ENCODE data around the gene PLEKHN1. TPM values are rescaled to one million over a fixed set of nuclear protein-coding genes. Genes with fewer than 3 reads are reported as not detected.
"Not testable (repeated sequence)": the region's sequence is repeated elsewhere in the genome, so short reads cannot be mapped to it uniquely, and the experiment has no call there.

Gene PLEKHN1
- polyA plus RNA-seq, 1 of the 3 experiments (the other 2 are of a cell fraction), result not detected

GRCh38 chr1:992362-992761, 26.1 kb downstream of the PLEKHN1 start:
- POLR2A ChIA-PET, result no interaction called here
- no peak overlapping the region for H3K4me3 ChIP-seq (ENCODE audit: low read depth in 2 of 2, low read length in 1 of 2)
- no peaks in the 10 kb centered on the region for H3F3A ChIP-seq (replicated peaks; ENCODE audit: insufficient read depth)
- no peak overlapping the region for H3K27ac ChIP-seq (ENCODE audit: low read depth in 2 of 2, low read length in 1 of 2)
- H2AFZ ChIP-seq (ENCODE audit: low read depth), result no peak overlapping the region
- WGBS (ENCODE audit: low lambda C conversion rate), result 73% methylated on average over 7 of the region's 7 CpGs
- H3K9me2 ChIP-seq, result no peaks in the 10 kb centered on the region
- peaks cover 4% of the 10 kb centered on the region; the same call in 1 of the 2 replicates for H3K9me3 ChIP-seq
- no peaks in the 10 kb centered on the region for H3K36me3 ChIP-seq (replicated peaks in 1 of 2; ENCODE audit: control insufficient read depth in 1 of 2, insufficient read depth in 2 of 2, low read length in 1 of 2)
- H3K27me3 ChIP-seq (ENCODE audit: insufficient read depth), result peaks cover 14% of the 10 kb centered on the region; the same call in 1 of the 2 replicates
- CTCF ChIA-PET, result interaction anchor here (0.8 to 13.2 kb wide), 8 partner anchors 9 to 129 kb away, joined by 3 to 246 read pairs (median 5); partner anchors contain the start of gene PERM1
- no peak for DNase-seq
- no peak overlapping the region for H3K4me2 ChIP-seq
- peaks cover 0 to 3% of the 10 kb centered on the region in 2 experiments; a peak in 1 of 4 replicates for H3K4me1 ChIP-seq (ENCODE audit: control insufficient read depth in 1 of 2, insufficient read depth in 2 of 2, low read depth in 1 of 2, low read length in 1 of 2)
- H3K9ac ChIP-seq, result no peak overlapping the region
- H3K79me2 ChIP-seq (ENCODE audit: insufficient read depth), result no peaks in the 10 kb centered on the region
- H4K20me1 ChIP-seq (ENCODE audit: insufficient read depth), result no peaks in the 10 kb centered on the region
- TF ChIP-seq TEAD4 (IDR thresholded peaks at IDR 0.05; ENCODE audit: borderline replicate concordance, insufficient read depth), result no peak
- TF ChIP-seq RAD21 (IDR thresholded peaks at IDR 0.05; ENCODE audit: low read length), result no peak

- Histone ChIP-seq H3K9ac (no peak overlapping the region), H4K20me1 (ENCODE audit: insufficient read depth) (no peaks in the 10 kb centered on the region), H3K4me1 (ENCODE audit: control insufficient read depth in 1 of 2, insufficient read depth in 2 of 2, low read depth in 1 of 2, low read length in 1 of 2) (peaks cover 0 to 3% of the 10 kb centered on the region in 2 experiments; a peak in 1 of 4 replicates), H3K4me2 (no peak overlapping the region), H3K36me3 (replicated peaks in 1 of 2; ENCODE audit: control insufficient read depth in 1 of 2, insufficient read depth in 2 of 2, low read length in 1 of 2) (no peaks in the 10 kb centered on the region), H2AFZ (ENCODE audit: low read depth) (no peak overlapping the region), H3K79me2 (ENCODE audit: insufficient read depth) (no peaks in the 10 kb centered on the region), H3K9me2 (no peaks in the 10 kb centered on the region), H3K27me3 (ENCODE audit: insufficient read depth) (peaks cover 4% of the 10 kb centered on the region; the same call in 1 of the 2 replicates), H3K9me3 (peaks cover 4% of the 10 kb centered on the region; the same call in 1 of the 2 replicates), H3K4me3 (ENCODE audit: low read depth in 2 of 2, low read length in 1 of 2) (no peak overlapping the region), H3F3A (replicated peaks; ENCODE audit: insufficient read depth) (no peaks in the 10 kb centered on the region), H3K27ac (ENCODE audit: low read depth in 2 of 2, low read length in 1 of 2) (no peak overlapping the region)
- WGBS (ENCODE audit: low lambda C conversion rate), result 43% methylated on average over 9 of the region's 15 CpGs
- peak; percentile 15 for DNase-seq
- POLR2A ChIA-PET, result interaction anchor here (0.7 kb wide), 1 partner anchor 26 kb away, joined by 6 read pairs; no protein-coding TSS in a partner anchor
- CTCF ChIA-PET, result interaction anchor here (0.8 to 13.2 kb wide), 6 partner anchors 9 to 71 kb away, joined by 3 to 246 read pairs (median 4); partner anchors contain the start of gene PERM1
- TF ChIP-seq ELF1 (IDR thresholded peaks at IDR 0.05) (no peak), CTCF (IDR thresholded peaks at IDR 0.05) (no peak), TAF1 (IDR thresholded peaks at IDR 0.05; ENCODE audit: borderline replicate concordance, low read depth, low read length) (no peak), RAD21 (IDR thresholded peaks at IDR 0.05; ENCODE audit: low read length) (no peak), RCOR1 (IDR thresholded peaks at IDR 0.05; ENCODE audit: low read length) (no peak), FOXJ3 (CRISPR knock-in tag; IDR thresholded peaks at IDR 0.05) (no peak), JUND (IDR thresholded peaks at IDR 0.05) (no peak), RFX5 (IDR thresholded peaks at IDR 0.05; ENCODE audit: low read length) (no peak), ZBTB33 (IDR thresholded peaks at IDR 0.05; ENCODE audit: borderline replicate concordance, low read depth) (no peak), FOSL2 (IDR thresholded peaks at IDR 0.05; ENCODE audit: borderline replicate concordance, low read depth) (no peak), SMC3 (IDR thresholded peaks at IDR 0.05; ENCODE audit: low read depth, low read length) (no peak), GABPA (IDR thresholded peaks at IDR 0.05; ENCODE audit: low read depth) (no peak), USF2 (IDR thresholded peaks at IDR 0.05; ENCODE audit: borderline replicate concordance, low read depth, low read length) (no peak)
Observed at GRCh38 chr1:993379-993995, 27.2 kb downstream of the PLEKHN1 start.

GRCh38 chr1:994546-994945, 28.3 kb downstream of the PLEKHN1 start:
- WGBS (ENCODE audit: low lambda C conversion rate), result 11% methylated on average over 2 of the region's 6 CpGs
- POLR2A ChIA-PET; H3K27me3 ChIP-seq (ENCODE audit: insufficient read depth); H3K4me1 ChIP-seq (ENCODE audit: control insufficient read depth in 1 of 2, insufficient read depth in 2 of 2, low read depth in 1 of 2, low read length in 1 of 2); H3F3A ChIP-seq (replicated peaks; ENCODE audit: insufficient read depth); H4K20me1 ChIP-seq (ENCODE audit: insufficient read depth); H3K9ac ChIP-seq; H3K4me2 ChIP-seq; H3K27ac ChIP-seq (ENCODE audit: low read depth in 2 of 2, low read length in 1 of 2); H3K4me3 ChIP-seq (ENCODE audit: low read depth in 2 of 2, low read length in 1 of 2); H3K36me3 ChIP-seq (replicated peaks in 1 of 2; ENCODE audit: control insufficient read depth in 1 of 2, insufficient read depth in 2 of 2, low read length in 1 of 2); H3K9me2 ChIP-seq; H3K9me3 ChIP-seq; H3K79me2 ChIP-seq (ENCODE audit: insufficient read depth); H2AFZ ChIP-seq (ENCODE audit: low read depth): not testable (repeated sequence)
- CTCF ChIA-PET, result interaction anchor here (0.9 to 13.2 kb wide), 5 partner anchors 11 to 216 kb away, joined by 3 to 246 read pairs (median 3); partner anchors contain the start of gene PERM1
- DNase-seq, result peak; percentile 12

Measured in SK-N-SH (cell line).